ENCODE results near the gene HHATL. TPM values are rescaled to one million over a fixed set of nuclear protein-coding genes. Genes with fewer than 3 reads are reported as not detected.

HHATL gene
- total RNA-seq, 1 donor from 2014 or later: 1.0 TPM

- TF ChIP-seq, protein P1, sequence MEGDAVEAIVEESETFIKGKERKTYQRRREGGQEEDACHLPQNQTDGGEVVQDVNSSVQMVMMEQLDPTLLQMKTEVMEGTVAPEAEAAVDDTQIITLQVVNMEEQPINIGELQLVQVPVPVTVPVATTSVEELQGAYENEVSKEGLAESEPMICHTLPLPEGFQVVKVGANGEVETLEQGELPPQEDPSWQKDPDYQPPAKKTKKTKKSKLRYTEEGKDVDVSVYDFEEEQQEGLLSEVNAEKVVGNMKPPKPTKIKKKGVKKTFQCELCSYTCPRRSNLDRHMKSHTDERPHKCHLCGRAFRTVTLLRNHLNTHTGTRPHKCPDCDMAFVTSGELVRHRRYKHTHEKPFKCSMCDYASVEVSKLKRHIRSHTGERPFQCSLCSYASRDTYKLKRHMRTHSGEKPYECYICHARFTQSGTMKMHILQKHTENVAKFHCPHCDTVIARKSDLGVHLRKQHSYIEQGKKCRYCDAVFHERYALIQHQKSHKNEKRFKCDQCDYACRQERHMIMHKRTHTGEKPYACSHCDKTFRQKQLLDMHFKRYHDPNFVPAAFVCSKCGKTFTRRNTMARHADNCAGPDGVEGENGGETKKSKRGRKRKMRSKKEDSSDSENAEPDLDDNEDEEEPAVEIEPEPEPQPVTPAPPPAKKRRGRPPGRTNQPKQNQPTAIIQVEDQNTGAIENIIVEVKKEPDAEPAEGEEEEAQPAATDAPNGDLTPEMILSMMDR (IDR thresholded peaks at IDR 0.05): no peak
- Histone ChIP-seq H3K4me1 (peaks cover 21% of the 10 kb centered on the region), H3K9me3 (no peaks in the 10 kb centered on the region), H3K36me3 (no peaks in the 10 kb centered on the region), H3K27me3 (ENCODE audit: low read depth) (no peaks in the 10 kb centered on the region), H3K4me3 (no peak overlapping the region), H3K27ac (no peak overlapping the region)
- intact Hi-C loops (cut with DNase I): no loop called here
- no peak for DNase-seq
- no peak for ATAC-seq
These were observed 45.0 kb upstream of the HHATL start for GRCh38 chr3:42747581-42747980.

DNA sequence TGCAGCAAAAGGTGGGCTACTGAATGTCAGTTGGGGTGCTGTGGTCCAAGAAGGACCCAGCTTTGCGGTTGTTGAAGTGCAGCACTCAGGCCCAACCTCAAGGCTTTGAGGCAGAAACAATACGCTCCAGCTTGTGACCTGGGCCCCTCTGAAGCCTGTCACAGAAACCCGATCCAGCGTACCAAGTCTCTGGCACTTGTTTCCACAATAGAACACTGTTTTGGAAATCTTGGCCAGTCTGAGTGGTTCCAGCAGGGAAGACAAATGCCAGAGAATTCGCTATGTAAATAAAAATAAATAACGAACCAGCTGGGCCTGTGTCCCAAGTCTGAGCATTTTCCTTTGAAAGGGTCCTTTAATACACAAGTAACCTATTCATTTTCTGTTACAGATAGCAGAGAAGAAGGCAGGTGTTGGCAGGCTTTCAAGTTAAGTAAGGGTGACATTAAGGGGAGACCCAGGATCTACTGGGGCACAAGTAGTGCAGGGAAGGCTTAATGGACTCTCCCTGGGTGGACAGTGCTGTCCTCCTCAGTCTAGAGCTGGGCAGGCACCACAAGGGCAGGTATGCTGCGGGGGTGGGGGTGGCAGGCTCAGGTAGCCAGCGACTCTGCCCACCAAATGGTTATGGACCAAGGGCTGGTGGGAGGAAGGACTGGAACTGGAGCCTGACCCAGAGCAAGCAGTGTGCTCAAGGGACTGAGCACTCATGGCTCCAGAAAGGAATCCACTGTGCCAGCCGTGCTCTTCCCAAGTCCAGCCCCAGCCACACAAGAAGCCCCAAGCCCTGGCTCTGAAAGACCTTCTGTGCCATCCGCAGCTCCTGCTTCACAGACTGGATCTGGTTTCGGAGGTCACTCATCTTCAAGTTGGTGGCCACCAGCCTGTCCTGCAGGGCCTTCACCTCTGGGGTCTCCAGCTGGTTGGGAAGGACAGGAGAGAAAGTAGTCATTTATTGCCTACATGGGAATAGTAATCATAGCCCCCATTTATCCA lies 44.2 kb upstream of the HHATL start:
- no peak overlapping the region for H3K4me3 ChIP-seq
- DNase-seq: no peak
- H3K27me3 ChIP-seq (ENCODE audit: low read depth): no peaks in the 10 kb centered on the region
- H3K27ac ChIP-seq: peak overlapping the region; percentile 43
- no peaks in the 10 kb centered on the region for H3K9me3 ChIP-seq
- H3K4me1 ChIP-seq: peaks cover 21% of the 10 kb centered on the region
- H3K36me3 ChIP-seq: no peaks in the 10 kb centered on the region
- TF ChIP-seq, protein P1 (IDR thresholded peaks at IDR 0.05): no peak
- ATAC-seq: peak; percentile 65 to 68
- intact Hi-C loops (cut with DNase I): no loop called here

- Histone ChIP-seq H3K27me3 (ENCODE audit: low read depth) (no peaks in the 10 kb centered on the region), H3K36me3 (no peaks in the 10 kb centered on the region), H3K9me3 (no peaks in the 10 kb centered on the region), H3K27ac (peak overlapping the region; percentile 43), H3K4me1 (peaks cover 21% of the 10 kb centered on the region), H3K4me3 (no peak overlapping the region)
- DNase-seq (no peak), ATAC-seq (peak; percentile 5 to 7)
- TF ChIP-seq, protein P1 (IDR thresholded peaks at IDR 0.05): no peak
- intact Hi-C loops (cut with DNase I): no loop called here
These were observed 43.3 kb upstream of the HHATL start for GRCh38 chr3:42745776-42746454.

DNA sequence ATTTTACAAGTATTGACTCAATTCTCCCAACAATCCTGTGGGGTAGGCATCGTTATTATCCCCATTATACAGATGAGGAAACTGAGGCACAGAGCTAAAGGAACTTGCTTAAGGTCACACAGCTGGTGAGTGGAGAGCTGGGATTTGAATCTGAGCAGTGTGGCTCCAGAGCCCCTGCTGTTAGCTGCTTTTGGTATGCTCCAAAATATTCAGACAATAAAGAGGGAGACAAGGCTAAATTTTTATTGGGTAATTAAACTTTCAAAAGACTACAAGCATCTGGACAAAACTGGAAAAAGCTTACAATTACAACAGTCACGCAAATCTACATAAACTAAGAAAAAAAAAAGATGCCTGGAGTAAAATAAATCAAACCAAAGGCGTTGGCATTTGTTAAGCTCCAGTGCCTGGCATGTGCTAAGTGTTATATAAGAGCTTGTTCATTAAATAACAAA lies 42.7 kb upstream of the HHATL start:
- intact Hi-C loops (cut with DNase I): no loop called here
- no peaks in the 10 kb centered on the region for H3K27me3 ChIP-seq (ENCODE audit: low read depth)
- peaks cover 21% of the 10 kb centered on the region for H3K4me1 ChIP-seq
- H3K9me3 ChIP-seq: no peaks in the 10 kb centered on the region
- DNase-seq (no peak), ATAC-seq (no peak)
- no peak overlapping the region for H3K4me3 ChIP-seq
- TF ChIP-seq, protein P1 (IDR thresholded peaks at IDR 0.05): no peak
- no peaks in the 10 kb centered on the region for H3K36me3 ChIP-seq
- H3K27ac ChIP-seq: peak overlapping the region; percentile 43

GRCh38 chr3:42743204-42743995 lies 40.8 kb upstream of the HHATL start:
- Histone ChIP-seq H3K27ac (no peak overlapping the region), H3K36me3 (no peaks in the 10 kb centered on the region), H3K9me3 (no peaks in the 10 kb centered on the region), H3K27me3 (ENCODE audit: low read depth) (no peaks in the 10 kb centered on the region), H3K4me3 (no peak overlapping the region), H3K4me1 (peaks cover 21% of the 10 kb centered on the region)
- intact Hi-C loops (cut with DNase I): no loop called here
- ATAC-seq (no peak), DNase-seq (no peak)
- TF ChIP-seq, protein P1 (IDR thresholded peaks at IDR 0.05): no peak

All from lower lobe of right lung (tissue), 2 donors.